ENCODE measurements around the gene H6PD.

The H6PD gene

GRCh38 chr1:9317591-9318417, 83.2 kb downstream of the H6PD start:
- POLR2A ChIA-PET: interaction anchor here (0.7 to 1.4 kb wide), 3 partner anchors 82 to 123 kb away, joined by 3 to 9 read pairs (median 8); no protein-coding TSS in a partner anchor

DNA sequence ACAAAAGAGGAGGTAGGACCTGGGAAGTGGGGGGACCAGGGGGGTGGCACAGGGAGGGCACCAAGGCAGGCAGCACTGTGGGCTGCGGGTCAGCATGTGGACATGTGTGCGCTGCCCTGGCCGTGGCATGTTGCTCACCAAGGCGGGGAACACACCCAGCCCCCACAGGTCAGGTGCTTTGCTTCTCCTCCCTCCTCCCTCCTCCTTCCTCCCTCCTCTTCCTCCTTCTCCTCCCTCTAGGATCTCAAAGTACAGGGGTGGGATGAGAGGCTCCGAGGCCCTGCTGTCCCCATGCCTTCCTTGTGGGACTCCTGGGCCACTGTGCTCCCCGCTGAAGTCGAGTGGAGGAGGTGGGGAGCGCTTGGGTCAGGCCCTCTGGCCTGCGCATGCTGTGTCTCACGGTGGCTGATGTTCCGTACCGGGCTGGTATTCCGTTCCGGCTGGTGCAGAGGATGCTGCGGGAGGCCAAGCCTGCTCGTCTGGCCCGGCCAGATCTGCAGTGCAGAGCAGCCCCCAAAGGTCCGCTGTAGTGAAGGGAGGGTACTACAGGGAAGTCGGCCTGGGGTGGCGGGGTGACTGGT, 84.7 kb downstream of the H6PD start:
- Histone ChIP-seq H3K4me3 (ENCODE audit: control insufficient read depth in 1 of 7, extremely low read depth in 1 of 7, insufficient read depth in 4 of 7, low read depth in 2 of 7, low read length in 6 of 7) (no peak overlapping the region), H3K36me3 (ENCODE audit: control insufficient read depth in 4 of 4, insufficient read depth in 4 of 4, low read length in 3 of 4) (no peaks in the 10 kb centered on the region), H3K27me3 (replicated peaks in 2 of 5; ENCODE audit: control insufficient read depth in 4 of 5, insufficient read depth in 5 of 5, low read length in 4 of 5) (peaks cover 0 to 14% (median 0%) of the 10 kb centered on the region in 5 experiments), H3K9me3 (ENCODE audit: control extremely low read depth in 1 of 5, control insufficient read depth in 4 of 5, insufficient read depth in 2 of 5, low read depth in 1 of 5, low read length in 4 of 5) (no peaks in the 10 kb centered on the region), H3K4me1 (ENCODE audit: control extremely low read depth in 1 of 4, control insufficient read depth in 4 of 4, insufficient read depth in 4 of 4, low read length in 3 of 4) (peaks cover 0 to 27% (median 16%) of the 10 kb centered on the region in 4 experiments), H3K27ac (ENCODE audit: insufficient read depth in 1 of 2, low read depth in 1 of 2, low read length in 2 of 2, poor library complexity in 1 of 2, severe bottlenecking in 2 of 2) (no peak overlapping the region)
- WGBS (ENCODE audit: insufficient coverage): 97% methylated on average over 17 of the region's 20 CpGs
- DNase-seq: no peak
- POLR2A ChIA-PET: no interaction called here
- CTCF ChIA-PET: no interaction called here

More at GRCh38 chr1:9317591-9318417, 83.2 kb downstream of the H6PD start:
- Histone ChIP-seq H3K27ac (ENCODE audit: insufficient read depth in 1 of 2, low read depth in 1 of 2, low read length in 2 of 2, poor library complexity in 1 of 2, severe bottlenecking in 2 of 2) (no peak overlapping the region), H3K36me3 (ENCODE audit: control insufficient read depth in 4 of 4, insufficient read depth in 4 of 4, low read length in 3 of 4) (no peaks in the 10 kb centered on the region), H3K9me3 (ENCODE audit: control extremely low read depth in 1 of 5, control insufficient read depth in 4 of 5, insufficient read depth in 2 of 5, low read depth in 1 of 5, low read length in 4 of 5) (no peaks in the 10 kb centered on the region), H3K27me3 (replicated peaks in 2 of 5; ENCODE audit: control insufficient read depth in 4 of 5, insufficient read depth in 5 of 5, low read length in 4 of 5) (peaks cover 0 to 14% (median 0%) of the 10 kb centered on the region in 5 experiments), H3K4me1 (ENCODE audit: control extremely low read depth in 1 of 4, control insufficient read depth in 4 of 4, insufficient read depth in 4 of 4, low read length in 3 of 4) (peaks cover 0 to 27% (median 16%) of the 10 kb centered on the region in 4 experiments), H3K4me3 (ENCODE audit: control insufficient read depth in 1 of 7, extremely low read depth in 1 of 7, insufficient read depth in 4 of 7, low read depth in 2 of 7, low read length in 6 of 7) (peak overlapping the region in 2 of 7 experiments; percentile 11 to 23)
- DNase-seq: peak; percentile 34 to 81 (median 81)
- WGBS (ENCODE audit: insufficient coverage): 21% methylated on average over 25 of the region's 28 CpGs
- CTCF ChIA-PET: interaction anchor here (1.0 to 1.3 kb wide), 2 partner anchors 11 to 138 kb away, joined by 3 to 4 read pairs; no protein-coding TSS in a partner anchor

GRCh38 chr1:9319789-9320519, 85.4 kb downstream of the H6PD start:
- Histone ChIP-seq H3K9me3 (ENCODE audit: control extremely low read depth in 1 of 5, control insufficient read depth in 4 of 5, insufficient read depth in 2 of 5, low read depth in 1 of 5, low read length in 4 of 5) (no peaks in the 10 kb centered on the region), H3K36me3 (ENCODE audit: control insufficient read depth in 4 of 4, insufficient read depth in 4 of 4, low read length in 3 of 4) (no peaks in the 10 kb centered on the region), H3K27ac (ENCODE audit: insufficient read depth in 1 of 2, low read depth in 1 of 2, low read length in 2 of 2, poor library complexity in 1 of 2, severe bottlenecking in 2 of 2) (no peak overlapping the region), H3K27me3 (replicated peaks in 2 of 5; ENCODE audit: control insufficient read depth in 4 of 5, insufficient read depth in 5 of 5, low read length in 4 of 5) (peaks cover 0 to 14% (median 0%) of the 10 kb centered on the region in 5 experiments), H3K4me3 (ENCODE audit: control insufficient read depth in 1 of 7, extremely low read depth in 1 of 7, insufficient read depth in 4 of 7, low read depth in 2 of 7, low read length in 6 of 7) (no peak overlapping the region), H3K4me1 (ENCODE audit: control extremely low read depth in 1 of 4, control insufficient read depth in 4 of 4, insufficient read depth in 4 of 4, low read length in 3 of 4) (peaks cover 0 to 27% (median 16%) of the 10 kb centered on the region in 4 experiments)
- 91% methylated on average over 19 of the region's 21 CpGs for WGBS (ENCODE audit: insufficient coverage)
- CTCF ChIA-PET: no interaction called here
- POLR2A ChIA-PET: no interaction called here
- DNase-seq: no peak
